T-helper 17 cell (primary cell): ENCODE results near the gene TMEM108. TPM values are rescaled to one million over a fixed set of nuclear protein-coding genes. Genes with fewer than 3 reads are reported as not detected.

Source experiments
- ATAC-seq: fragments of 150-1000 bp; cut with Tn5 transposase; 2 replicates; pipeline ENCODE4 v1.10.0; 2021; ENCODE audit warnings: mild to moderate bottlenecking, moderate library complexity
- DNase-seq, 3 donors: peaks; one replicate each; pipeline versions ENCODE4 v3.0.0 to v3.0.0-alpha.2; 2020 to 2021
- H3K9me3 ChIP-seq: one replicate; pipeline ENCODE4 v1.7.0; 2013; ENCODE audit warnings: low read length, mild to moderate bottlenecking; ENCODE audit not compliant: control insufficient read depth, poor library complexity, severe bottlenecking
- H3K27ac Mint-ChIP-seq: one replicate; pipeline ENCODE4 v1.8.0; 2022; ENCODE audit warnings: mild to moderate bottlenecking, moderate library complexity, mixed read lengths
- H3K27me3 Mint-ChIP-seq: one replicate; pipeline ENCODE4 v1.8.0; 2022; ENCODE audit warnings: mixed read lengths
- H3K36me3 Mint-ChIP-seq: one replicate; pipeline ENCODE4 v1.8.0; 2022; ENCODE audit warnings: low read depth, mixed read lengths
- H3K4me1 Mint-ChIP-seq: one replicate; pipeline ENCODE4 v1.8.0; 2022; ENCODE audit warnings: mild to moderate bottlenecking, mixed read lengths
- H3K4me3 Mint-ChIP-seq: one replicate; pipeline ENCODE4 v1.8.0; 2022; ENCODE audit warnings: mild to moderate bottlenecking, moderate library complexity, mixed read lengths
- total RNA-seq, 4 donors: library from RNA in 2 of 4; stranded (reverse) in 2 of 4; gene quantifications; one replicate each; pipeline ENCODE4 v1.2.3 and lab custom pipeline; 2022 to 2026

TMEM108 gene
- total RNA-seq, 2 donors from 2014 or later = 0.29 TPM; not detected in 1

DNA sequence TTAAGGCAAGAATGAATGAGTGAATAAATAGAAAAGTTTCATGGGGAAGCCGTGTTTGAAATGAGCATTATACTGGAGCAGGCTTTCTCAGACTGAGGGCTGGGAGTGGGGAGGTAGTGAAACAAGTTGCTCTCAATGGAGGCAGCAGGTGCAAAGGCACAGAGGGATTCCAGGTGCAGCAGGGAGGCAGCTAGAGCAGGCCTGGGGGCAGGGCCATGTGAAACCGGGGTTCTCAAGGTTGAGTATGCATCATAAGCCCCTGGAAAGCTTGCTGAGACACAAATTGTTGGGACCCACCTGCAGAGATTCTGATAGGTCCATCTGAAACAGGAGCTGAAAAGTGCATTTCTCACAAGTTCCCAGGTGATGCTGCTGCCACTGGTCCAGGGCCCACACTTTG, 406.9 kb downstream of the TMEM108 start:
- peaks cover 5% of the 10 kb centered on the region for H3K36me3 Mint-ChIP-seq
- no peak overlapping the region for H3K27ac Mint-ChIP-seq
- DNase-seq = no peak
- no peaks in the 10 kb centered on the region for H3K27me3 Mint-ChIP-seq
- no peak for ATAC-seq
- H3K4me1 Mint-ChIP-seq = peaks cover 38% of the 10 kb centered on the region
- H3K9me3 ChIP-seq = no peaks in the 10 kb centered on the region
- H3K4me3 Mint-ChIP-seq = no peak overlapping the region
